Kasumi-1 (cell line): ENCODE data around the gene NEK8.
"Not testable (repeated sequence)": the region's sequence is repeated elsewhere in the genome, so short reads cannot be mapped to it uniquely, and the experiment has no call there.

Experiments
- DNase-seq, 2 experiments: peaks; one replicate each; lab custom pipeline; 2025; lab: John Stamatoyannopoulos, UW

Gene NEK8

GRCh38 chr17:28725660-28726225 lies 2.8 kb upstream of the NEK8 start:
- peak; percentile 57 to 78 for DNase-seq

GRCh38 chr17:28726226-28726626 lies 2.4 kb upstream of the NEK8 start, which contains the start of gene TLCD1:
Gene TLCD1, minus strand, starts transcription at chr17:28726233. Its CDS starts 136 bp downstream, at chr17:28726097.
- DNase-seq = peak; percentile 66 to 79

- DNase-seq = peak; percentile 93 to 95
These were observed 1.7 kb upstream of the NEK8 start for GRCh38 chr17:28726627-28727491.

- DNase-seq = no peak
These were observed 1.4 kb downstream of the NEK8 start for GRCh38 chr17:28729950-28730330.

GRCh38 chr17:28733346-28733745 lies 4.8 kb downstream of the NEK8 start:
- DNase-seq = no peak

GRCh38 chr17:28734712-28735241 lies 6.2 kb downstream of the NEK8 start:
- no peak for DNase-seq

- no peak for DNase-seq
These were observed 6.7 kb downstream of the NEK8 start for GRCh38 chr17:28735242-28735722.

GRCh38 chr17:28735913-28736769 lies 7.6 kb downstream of the NEK8 start:
- not testable (repeated sequence) for DNase-seq

- no peak for DNase-seq
These were observed 8.7 kb downstream of the NEK8 start for GRCh38 chr17:28737316-28737715.

GRCh38 chr17:28737770-28738679 lies 9.4 kb downstream of the NEK8 start:
- DNase-seq = no peak

- no peak for DNase-seq
These were observed 10.2 kb downstream of the NEK8 start for GRCh38 chr17:28738680-28739384.

GRCh38 chr17:28740406-28741357 lies 12.1 kb downstream of the NEK8 start:
- no peak for DNase-seq

GRCh38 chr17:28741358-28742349 lies 13.1 kb downstream of the NEK8 start:
- DNase-seq = peak; percentile 83 to 85

- peak; percentile 64 to 75 for DNase-seq
These were observed 14.9 kb downstream of the NEK8 start, which contains the start of gene TRAF4 for GRCh38 chr17:28743243-28744103. Gene TRAF4, plus strand, starts transcription at chr17:28744011. Its CDS starts 102 bp downstream, at chr17:28744113.

GRCh38 chr17:28744104-28744971 lies 15.8 kb downstream of the NEK8 start:
- DNase-seq = no peak
